Rectal smooth muscle tissue (tissue), 1 donor: ENCODE data around the gene TXNIP.

Experiments
- H3K27ac ChIP-seq: one replicate; pipeline ENCODE4 v1.7.0; 2013; ENCODE audit warnings: low read depth, low read length, inconsistent platforms
- H3K27me3 ChIP-seq: one replicate; pipeline ENCODE4 v1.7.0; 2013; ENCODE audit warnings: low read length; ENCODE audit not compliant: control insufficient read depth, insufficient read depth
- H3K36me3 ChIP-seq: one replicate; pipeline ENCODE4 v1.7.0; 2013; ENCODE audit warnings: low read length; ENCODE audit not compliant: control insufficient read depth, insufficient read depth
- H3K4me1 ChIP-seq: one replicate; pipeline ENCODE4 v1.7.0; 2013; ENCODE audit warnings: low read length; ENCODE audit not compliant: control insufficient read depth, insufficient read depth
- H3K4me3 ChIP-seq: one replicate; pipeline ENCODE4 v1.7.0; 2013; ENCODE audit warnings: low read length
- H3K9ac ChIP-seq: one replicate; pipeline ENCODE4 v1.7.0; 2013; ENCODE audit warnings: low read length

The TXNIP gene

GRCh38 chr1:146021622-146022402 lies 25.4 kb upstream of the TXNIP start, which contains the start of gene HJV:
HJV (minus strand) TSS chr1:146021735; CDS start chr1:146020231, 1,504 bp downstream.
- H3K4me3 ChIP-seq, result no peak within 1 kb of the TSS

DNA sequence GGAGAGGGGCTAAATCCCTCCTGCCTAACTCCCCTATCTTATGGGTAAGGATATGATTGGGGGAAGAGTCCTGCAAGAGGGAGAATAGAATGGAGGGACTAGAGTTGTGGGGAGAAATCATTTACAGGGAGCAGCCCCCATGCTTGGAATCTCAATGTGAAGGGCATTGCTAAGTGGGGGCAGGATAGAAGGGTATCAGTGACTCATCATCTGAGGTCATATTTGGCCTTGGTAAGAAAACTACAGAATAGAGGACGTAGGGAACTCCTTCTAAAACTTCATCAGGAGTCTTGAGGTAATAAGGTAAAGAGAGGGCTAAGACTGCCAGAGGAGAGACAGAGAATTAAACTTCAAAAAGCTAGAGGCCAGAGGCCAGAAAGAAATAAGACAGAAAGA lies 24.7 kb upstream of the TXNIP start:
- Histone ChIP-seq H3K27me3 (peaks cover 4% of the 10 kb centered on the region), H3K4me1 (no peaks in the 10 kb centered on the region), H3K9ac (no peak overlapping the region), H3K27ac (no peak overlapping the region), H3K36me3 (no peaks in the 10 kb centered on the region), H3K4me3 (no peak overlapping the region)

More at GRCh38 chr1:146021622-146022402, 25.4 kb upstream of the TXNIP start, which contains the start of gene HJV:
- Histone ChIP-seq H3K36me3 (no peaks in the 10 kb centered on the region), H3K27me3 (peaks cover 4% of the 10 kb centered on the region), H3K4me1 (no peaks in the 10 kb centered on the region), H3K27ac (no peak within 1 kb of the TSS), H3K9ac (no peak within 1 kb of the TSS)

DNA sequence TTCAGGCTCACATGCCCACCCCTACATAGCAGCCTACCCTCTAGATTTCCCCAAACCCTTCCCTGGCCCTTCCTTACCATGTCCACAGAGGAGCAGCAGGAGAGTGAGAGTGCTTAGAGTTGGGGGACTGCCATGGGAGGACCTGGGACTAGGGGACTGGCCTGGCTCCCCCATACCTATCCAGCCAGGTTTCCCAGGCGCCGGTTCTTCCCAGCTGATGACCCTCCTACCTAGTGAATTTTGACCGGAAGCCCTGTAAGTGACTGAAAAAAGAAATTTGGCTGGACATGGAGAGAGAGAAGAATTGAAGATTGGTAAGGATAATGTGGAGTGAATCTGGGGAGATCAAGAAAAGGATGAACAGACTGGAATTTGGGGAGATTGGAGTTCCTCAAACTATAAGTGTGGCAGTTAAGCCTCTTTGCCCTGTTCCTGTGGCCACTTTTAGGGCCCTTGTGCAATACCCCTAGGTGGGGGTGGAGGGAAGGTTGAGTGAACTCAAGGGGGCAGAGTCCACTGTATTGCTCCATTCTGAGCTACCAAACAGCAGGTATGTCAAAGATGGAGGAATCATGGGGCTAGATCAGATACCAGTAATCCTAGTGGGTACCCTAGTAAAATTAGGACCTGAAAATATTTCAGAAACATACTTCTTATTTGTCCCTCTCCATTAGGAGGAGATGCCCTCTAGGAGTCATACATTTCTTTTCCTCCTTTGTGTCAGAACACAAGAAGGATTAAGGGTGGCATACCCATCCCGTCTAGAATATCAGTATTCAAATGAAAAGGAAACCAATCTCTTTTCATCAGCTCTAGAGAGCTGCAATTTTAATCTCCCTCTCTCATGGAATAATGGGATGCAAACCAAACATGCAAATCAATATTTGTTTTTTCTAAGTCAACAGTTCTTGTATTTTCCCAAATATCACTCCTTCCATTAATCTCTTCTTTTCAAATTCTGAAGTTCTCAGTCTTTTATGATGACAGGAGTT lies 24.0 kb upstream of the TXNIP start:
- Histone ChIP-seq H3K4me1 (no peaks in the 10 kb centered on the region), H3K36me3 (no peaks in the 10 kb centered on the region), H3K27me3 (peaks cover 4% of the 10 kb centered on the region), H3K9ac (no peak overlapping the region), H3K27ac (no peak overlapping the region), H3K4me3 (no peak overlapping the region)

DNA sequence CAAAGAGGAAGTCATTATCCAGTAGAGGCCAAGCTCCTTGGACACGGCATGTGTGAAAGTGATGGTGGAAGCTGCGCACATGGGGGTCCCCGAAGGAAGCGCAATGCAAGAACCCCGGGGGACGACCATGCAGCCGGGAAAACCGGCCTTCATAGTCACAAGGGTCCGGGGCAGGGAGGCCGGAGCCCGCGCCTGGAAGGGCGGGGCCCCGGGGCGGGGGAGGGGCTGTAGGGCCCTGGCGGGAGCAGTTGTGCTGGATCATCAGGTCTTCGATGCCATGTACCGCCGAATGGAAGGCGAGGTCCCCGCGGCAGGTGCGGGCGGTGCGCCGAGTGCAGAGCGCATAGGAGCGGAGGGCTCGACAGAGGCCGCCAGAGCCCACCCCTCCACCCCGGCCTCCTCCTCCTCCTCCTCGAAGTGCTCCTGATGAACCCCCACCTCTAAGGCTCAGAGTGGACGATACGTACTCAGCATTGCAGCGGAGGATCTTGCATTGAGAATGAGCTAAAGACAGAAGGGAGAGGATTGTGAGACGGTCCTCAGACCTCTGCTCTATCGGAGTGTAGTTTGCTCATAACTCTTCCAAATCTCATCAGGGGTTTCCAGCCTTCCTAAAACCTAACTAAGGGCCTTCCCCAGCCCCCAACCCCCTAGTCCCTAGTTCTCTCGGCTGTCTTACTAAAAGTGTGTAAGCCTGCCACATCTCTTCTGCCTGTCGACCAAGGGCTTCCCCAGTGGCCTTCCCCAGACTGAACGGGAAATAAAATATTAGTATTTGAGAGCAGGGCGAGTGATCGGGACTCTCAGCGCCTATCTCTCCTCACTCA lies 23.1 kb upstream of the TXNIP start:
- Histone ChIP-seq H3K36me3 (no peaks in the 10 kb centered on the region), H3K27me3 (peaks cover 4% of the 10 kb centered on the region), H3K4me3 (peak overlapping the region; percentile 22)

DNA sequence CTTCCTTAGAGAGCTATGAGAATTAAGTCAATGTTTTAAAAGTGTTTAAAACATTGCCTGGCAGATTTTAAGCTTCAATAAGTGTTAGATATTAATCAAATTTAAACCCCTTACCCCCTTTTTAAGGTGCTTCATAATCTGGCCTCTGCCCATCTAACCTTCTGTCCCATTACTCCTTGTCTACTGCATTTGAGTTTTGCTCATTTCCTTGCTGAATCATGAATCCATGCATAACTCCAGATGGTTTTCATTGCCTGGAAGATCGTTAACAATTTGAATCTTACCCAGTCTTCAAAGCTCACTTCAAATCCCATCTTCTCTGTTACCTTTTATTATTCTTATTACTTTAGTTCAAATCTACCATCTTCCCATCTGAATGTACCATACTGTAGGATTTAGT lies 20.5 kb upstream of the TXNIP start:
- H3K9ac ChIP-seq, result no peak overlapping the region
- H3K27me3 ChIP-seq, result peaks cover 4% of the 10 kb centered on the region
- no peaks in the 10 kb centered on the region for H3K4me1 ChIP-seq
- H3K27ac ChIP-seq, result no peak overlapping the region
- no peaks in the 10 kb centered on the region for H3K36me3 ChIP-seq
- no peak overlapping the region for H3K4me3 ChIP-seq

More for the DNA sequence above, 23.1 kb upstream of the TXNIP start:
- no peaks in the 10 kb centered on the region for H3K4me1 ChIP-seq
- no peak overlapping the region for H3K27ac ChIP-seq
- H3K9ac ChIP-seq, result no peak overlapping the region

DNA sequence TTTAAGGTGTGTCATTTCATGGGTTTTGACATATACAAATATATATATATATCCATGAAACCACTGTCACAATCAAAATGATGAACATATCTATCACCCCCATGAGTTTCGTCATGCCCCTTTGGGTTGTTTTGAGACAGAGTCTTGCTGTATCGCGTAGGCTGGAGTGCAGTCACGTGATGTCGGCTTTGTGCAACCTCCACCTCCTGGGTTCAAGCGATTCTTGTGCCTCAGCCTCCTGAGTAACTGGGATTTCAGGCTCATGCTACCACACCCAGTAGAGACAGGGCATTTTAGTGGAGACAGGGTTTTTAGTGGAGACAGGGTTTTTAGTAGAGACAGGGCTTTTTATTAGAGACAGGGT lies 17.2 kb upstream of the TXNIP start:
- no peak overlapping the region for H3K4me3 ChIP-seq
- no peak overlapping the region for H3K9ac ChIP-seq
- H3K27ac ChIP-seq, result no peak overlapping the region
- no peaks in the 10 kb centered on the region for H3K36me3 ChIP-seq
- no peaks in the 10 kb centered on the region for H3K27me3 ChIP-seq
- no peaks in the 10 kb centered on the region for H3K4me1 ChIP-seq

DNA sequence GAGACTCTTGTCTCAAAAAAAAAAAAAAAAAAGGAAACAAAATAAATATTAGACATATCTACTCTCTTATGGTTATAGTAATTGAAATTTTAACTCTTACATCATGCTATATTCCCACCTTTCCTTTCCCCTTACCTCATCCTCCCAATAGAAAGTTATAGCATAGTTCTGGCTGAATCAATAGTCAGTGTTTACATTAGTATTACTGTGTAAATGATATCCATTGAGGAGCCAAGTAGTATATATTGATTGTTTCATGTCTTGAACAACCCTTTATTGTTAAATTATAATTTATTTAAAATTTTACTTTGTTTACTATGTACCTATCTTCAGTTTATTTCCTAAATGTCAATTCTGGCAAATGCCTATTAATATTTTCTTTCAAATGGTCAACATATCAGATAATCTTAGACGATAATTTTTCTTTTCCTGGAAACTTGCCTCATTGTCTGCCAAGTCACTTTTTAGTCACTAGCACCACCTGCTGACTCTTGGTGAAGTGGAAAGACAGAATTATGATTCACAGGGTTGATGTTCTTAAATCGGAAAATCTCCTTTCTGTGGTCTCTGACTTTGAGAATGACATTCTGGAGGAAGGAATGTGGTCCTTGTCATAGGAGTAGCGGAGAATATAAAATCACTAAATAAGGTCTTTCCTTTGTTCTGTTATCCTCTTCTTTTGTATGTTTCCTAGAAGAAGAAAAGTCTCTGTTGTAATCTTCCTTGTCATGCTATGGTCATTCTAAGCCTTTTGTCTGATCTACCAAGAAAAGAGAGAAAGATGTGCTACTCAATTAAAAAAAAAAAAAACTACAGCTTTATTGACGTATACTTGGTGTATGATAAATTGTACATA lies 16.6 kb upstream of the TXNIP start:
- Histone ChIP-seq H3K4me3 (no peak overlapping the region), H3K36me3 (no peaks in the 10 kb centered on the region), H3K4me1 (no peaks in the 10 kb centered on the region), H3K27ac (no peak overlapping the region), H3K9ac (no peak overlapping the region), H3K27me3 (no peaks in the 10 kb centered on the region)

GRCh38 chr1:146010126-146010738 lies 13.9 kb upstream of the TXNIP start:
- no peaks in the 10 kb centered on the region for H3K27me3 ChIP-seq
- H3K27ac ChIP-seq, result no peak overlapping the region
- H3K4me1 ChIP-seq, result peaks cover 2% of the 10 kb centered on the region
- no peak overlapping the region for H3K9ac ChIP-seq
- no peaks in the 10 kb centered on the region for H3K36me3 ChIP-seq
- H3K4me3 ChIP-seq, result no peak overlapping the region

DNA sequence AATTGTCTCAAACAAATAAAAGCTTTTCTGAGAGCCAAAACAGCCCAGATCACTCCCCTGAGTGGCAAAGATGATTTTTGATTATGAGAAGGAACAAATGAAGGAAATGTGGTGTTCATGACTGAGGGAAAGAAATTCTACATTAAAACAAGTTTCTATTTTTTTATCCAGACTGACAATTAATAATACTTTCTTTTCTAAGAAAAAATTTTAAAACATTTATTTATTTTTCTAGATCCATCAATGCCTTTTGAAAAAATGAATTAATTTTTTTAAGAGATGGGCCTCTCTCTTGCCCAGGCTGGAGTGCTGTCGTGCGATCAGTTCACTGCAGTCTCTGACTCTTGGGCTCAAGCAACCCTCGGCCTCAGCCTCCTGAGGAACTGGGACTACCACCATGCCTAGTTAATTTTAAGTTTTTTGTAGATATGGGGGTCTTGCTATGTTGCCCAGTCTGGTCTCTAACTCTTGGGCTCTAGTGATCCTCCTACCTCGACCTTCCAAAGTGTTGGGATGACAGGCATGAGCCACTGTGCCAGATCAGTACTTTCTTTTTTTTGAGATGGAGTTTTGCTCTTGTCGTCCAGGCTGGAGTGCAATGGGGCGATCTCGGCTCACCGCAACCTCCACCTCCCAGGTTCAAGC lies 11.2 kb upstream of the TXNIP start:
- H3K27me3 ChIP-seq, result no peaks in the 10 kb centered on the region
- H3K4me3 ChIP-seq, result no peak overlapping the region
- H3K36me3 ChIP-seq, result no peaks in the 10 kb centered on the region
- H3K9ac ChIP-seq, result no peak overlapping the region
- H3K4me1 ChIP-seq, result peaks cover 2% of the 10 kb centered on the region
- H3K27ac ChIP-seq, result peak overlapping the region; percentile 46

GRCh38 chr1:146001709-146002108 lies 5.3 kb upstream of the TXNIP start:
- H3K27me3 ChIP-seq, result no peaks in the 10 kb centered on the region
- H3K4me3 ChIP-seq, result no peak overlapping the region
- no peaks in the 10 kb centered on the region for H3K36me3 ChIP-seq
- H3K27ac ChIP-seq, result no peak overlapping the region
- peaks cover 16% of the 10 kb centered on the region for H3K4me1 ChIP-seq
- H3K9ac ChIP-seq, result no peak overlapping the region
